MM.1S (cell line): ENCODE data around the gene NOL4L.
A peak's percentile ranks its signal among the peaks of the same experiment; 100 is the strongest.

Experiments used
- DNase-seq: peaks from one replicate; pipeline ENCODE4 v3.0.0-alpha.2; 2015
- H2AFZ ChIP-seq: fragments of 300-600 bp; sonication (generic); 2 replicates; pipeline ENCODE4 v1.6.0; 2016; ENCODE audit warnings: antibody characterized with exemption, low read length
- H3F3A ChIP-seq: fragments of 300-600 bp; sonication (generic); 2 replicates; pipeline ENCODE4 v1.6.1; 2016; ENCODE audit warnings: mild to moderate bottlenecking, antibody characterized with exemption, low read length, moderate library complexity, mixed read lengths; ENCODE audit not compliant: insufficient read depth
- H3K27ac ChIP-seq: fragments of 300-600 bp; sonication (generic); 2 replicates; pipeline ENCODE4 v1.5.1; 2016; ENCODE audit warnings: mild to moderate bottlenecking, low read length
- H3K27me3 ChIP-seq: fragments of 300-600 bp; sonication (generic); replicated peaks from 2 replicates; pipeline ENCODE4 v1.6.0; 2016; ENCODE audit warnings: low read length; ENCODE audit not compliant: insufficient read depth
- H3K36me3 ChIP-seq: fragments of 300-600 bp; sonication (generic); replicated peaks from 2 replicates; pipeline ENCODE4 v1.6.1; 2016; ENCODE audit warnings: mild to moderate bottlenecking, low read length, mixed read lengths; ENCODE audit not compliant: insufficient read depth
- H3K4me1 ChIP-seq: fragments of 300-600 bp; sonication (generic); 2 replicates; pipeline ENCODE4 v1.6.1; 2016; ENCODE audit warnings: low read length, mixed read lengths
- H3K4me2 ChIP-seq: fragments of 300-600 bp; sonication (generic); 2 replicates; pipeline ENCODE4 v1.6.0; 2016; ENCODE audit warnings: low read depth, low read length
- H3K4me3 ChIP-seq: fragments of 300-600 bp; sonication (generic); 2 replicates; pipeline ENCODE4 v1.5.1; 2016; ENCODE audit warnings: low read length, mixed read lengths
- H3K79me2 ChIP-seq: fragments of 300-600 bp; sonication (generic); 2 replicates; pipeline ENCODE4 v1.6.1; 2016; ENCODE audit warnings: mixed run types, low read length, mixed read lengths
- H3K9ac ChIP-seq: fragments of 300-600 bp; sonication (generic); 2 replicates; pipeline ENCODE4 v1.6.1; 2016; ENCODE audit warnings: low read length, mixed read lengths
- H3K9me2 ChIP-seq: fragments of 300-600 bp; sonication (generic); replicated peaks from 2 replicates; pipeline ENCODE4 v1.6.1; 2016; ENCODE audit warnings: mild to moderate bottlenecking, low read length, mixed read lengths; ENCODE audit not compliant: insufficient read depth
- H3K9me3 ChIP-seq: fragments of 300-600 bp; sonication (generic); replicated peaks from 2 replicates; pipeline ENCODE4 v1.6.1; 2016; ENCODE audit warnings: mild to moderate bottlenecking, low read length, mixed read lengths; ENCODE audit not compliant: insufficient read depth
- H4K20me1 ChIP-seq: fragments of 300-600 bp; sonication (generic); 2 replicates; pipeline ENCODE4 v1.6.1; 2016; ENCODE audit warnings: mild to moderate bottlenecking, low read length, moderate library complexity, mixed read lengths; ENCODE audit not compliant: insufficient read depth
- CTCF ChIP-seq: fragments of 300-600 bp; sonication (generic); IDR thresholded peaks from 2 replicates; pipeline ENCODE4 v1.5.1; 2016; ENCODE audit warnings: antibody characterized with exemption, low read length, mixed read lengths
- EZH2 ChIP-seq: fragments of 300-600 bp; sonication (generic); optimal IDR thresholded peaks from 2 replicates; pipeline ENCODE3; 2017; ENCODE audit warnings: low read depth, mild to moderate bottlenecking, antibody characterized with exemption, low read length, mixed read lengths
- EZH2phosphoT487 ChIP-seq: fragments of 300-600 bp; sonication (generic); IDR thresholded peaks from 2 replicates; pipeline ENCODE4 v1.6.1; 2018; ENCODE audit warnings: antibody characterized with exemption, low read length

Gene NOL4L

DNA sequence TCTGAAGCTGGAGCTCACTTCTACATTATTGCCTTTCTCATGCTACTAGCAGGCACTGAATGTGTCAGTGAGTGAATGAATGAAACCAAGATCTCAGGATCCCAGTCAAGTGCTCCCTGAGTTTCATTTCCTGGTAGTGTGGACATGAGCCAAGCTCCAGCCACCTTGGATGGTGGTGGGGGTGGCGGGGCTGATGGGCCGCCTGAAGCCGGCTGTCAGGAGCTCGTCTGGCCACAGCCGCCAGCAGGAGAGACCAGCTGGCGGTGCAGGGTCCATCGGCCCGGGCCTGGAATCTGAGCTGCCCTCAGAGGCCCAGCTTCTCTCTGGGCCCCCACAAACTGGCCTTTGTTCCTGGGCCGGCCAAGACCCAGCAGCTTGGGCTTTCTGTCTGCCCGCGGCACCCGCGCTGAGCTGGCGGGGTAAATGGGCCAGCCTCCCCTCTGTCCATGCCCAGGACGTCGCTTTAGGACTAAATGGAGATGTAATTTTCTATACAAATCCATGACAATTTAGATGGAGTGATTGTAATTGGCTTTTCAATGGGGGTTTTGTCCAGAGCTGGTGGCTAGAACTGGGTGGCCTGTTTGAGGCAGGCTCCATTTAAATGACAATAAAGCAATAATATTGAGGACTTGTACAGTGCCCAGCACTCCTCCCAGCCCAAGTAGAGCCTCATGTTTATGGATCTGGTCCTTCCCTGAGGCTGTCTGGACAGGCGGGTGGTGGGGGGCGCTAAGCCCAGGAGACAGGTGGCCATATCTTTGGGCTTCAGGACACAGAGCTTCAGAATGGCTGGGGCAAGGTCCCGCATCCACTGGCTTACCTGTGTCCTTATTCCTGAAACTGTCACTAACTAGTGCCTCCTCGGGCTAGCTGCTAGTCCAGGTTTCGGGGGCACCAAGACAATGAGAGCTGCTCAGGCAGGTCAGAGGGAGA, 43.5 kb downstream of the NOL4L start:
- Histone ChIP-seq H3K27me3 (no peaks in the 10 kb centered on the region), H3K79me2 (no peaks in the 10 kb centered on the region), H3K4me2 (no peak overlapping the region), H3K27ac (no peak overlapping the region), H4K20me1 (no peaks in the 10 kb centered on the region), H2AFZ (no peak overlapping the region), H3K9ac (no peak overlapping the region), H3K4me3 (no peak overlapping the region), H3K9me2 (no peaks in the 10 kb centered on the region), H3K9me3 (no peaks in the 10 kb centered on the region), H3K36me3 (no peaks in the 10 kb centered on the region), H3K4me1 (peaks cover 12% of the 10 kb centered on the region), H3F3A (peaks cover 4% of the 10 kb centered on the region; the same call in 1 of the 2 replicates)
- no peak for TF ChIP-seq EZH2
- no peak for TF ChIP-seq CTCF
- no peak for TF ChIP-seq EZH2phosphoT487
- DNase-seq = no peak

GRCh38 chr20:32539817-32540675, 45.1 kb downstream of the NOL4L start:
- H3F3A ChIP-seq = peaks cover 15% of the 10 kb centered on the region; the same call in 1 of the 2 replicates
- H3K9me2 ChIP-seq = no peaks in the 10 kb centered on the region
- H3K4me2 ChIP-seq = peak overlapping the region; percentile 46; the same call in 1 of the 2 replicates
- TF ChIP-seq EZH2 = no peak
- TF ChIP-seq EZH2phosphoT487 = no peak
- no peak overlapping the region; the same call in 1 of the 2 replicates for H3K27ac ChIP-seq
- no peaks in the 10 kb centered on the region for H3K9me3 ChIP-seq
- no peaks in the 10 kb centered on the region for H3K79me2 ChIP-seq
- no peak overlapping the region for H3K4me3 ChIP-seq
- H3K36me3 ChIP-seq = no peaks in the 10 kb centered on the region
- H3K4me1 ChIP-seq = peaks cover 22% of the 10 kb centered on the region
- peak overlapping the region; percentile 89 for H2AFZ ChIP-seq
- 0 out of 2 replicates have a peak overlapping the region, but pooled peaks have one; percentile 5 for H3K9ac ChIP-seq
- no peaks in the 10 kb centered on the region for H3K27me3 ChIP-seq
- no peaks in the 10 kb centered on the region for H4K20me1 ChIP-seq
- DNase-seq = peak; percentile 59

GRCh38 chr20:32539026-32539816, 45.9 kb downstream of the NOL4L start:
- no peak for TF ChIP-seq EZH2
- TF ChIP-seq CTCF = no peak
- TF ChIP-seq EZH2phosphoT487 = no peak
- peak overlapping the region; percentile 89 for H2AFZ ChIP-seq
- no peaks in the 10 kb centered on the region for H3K27me3 ChIP-seq
- no peak overlapping the region for H3K4me3 ChIP-seq
- DNase-seq = no peak
- H3K9me3 ChIP-seq = no peaks in the 10 kb centered on the region
- no peaks in the 10 kb centered on the region for H4K20me1 ChIP-seq
- H3K9me2 ChIP-seq = no peaks in the 10 kb centered on the region
- H3K4me1 ChIP-seq = peaks cover 26% of the 10 kb centered on the region
- H3K36me3 ChIP-seq = no peaks in the 10 kb centered on the region
- H3K79me2 ChIP-seq = no peaks in the 10 kb centered on the region
- H3K9ac ChIP-seq = no peak overlapping the region
- H3K27ac ChIP-seq = no peak overlapping the region; the same call in 1 of the 2 replicates
- H3K4me2 ChIP-seq = peak overlapping the region; percentile 46; the same call in 1 of the 2 replicates
- H3F3A ChIP-seq = peaks cover 19% of the 10 kb centered on the region
